Femur (tissue), 1 donor: ENCODE measurements around the gene FLNA.

Experiments
- DNase-seq: peaks from one replicate; pipeline ENCODE4 v3.0.0-alpha.2; 2017

Gene FLNA

GRCh38 chrX:154373340-154374306, 811 bp downstream of the FLNA start:
- peak; percentile 80 for DNase-seq

GRCh38 chrX:154372612-154373022, 1.8 kb downstream of the FLNA start:
- no peak for DNase-seq

- no peak for DNase-seq
Observed at GRCh38 chrX:154371789-154372300, 2.6 kb downstream of the FLNA start.

GRCh38 chrX:154371017-154371788, 3.2 kb downstream of the FLNA start:
- peak; percentile 95 for DNase-seq

GRCh38 chrX:154370300-154371016, 4.0 kb downstream of the FLNA start:
- peak; percentile 52 for DNase-seq

- DNase-seq: peak; percentile 93
Observed at GRCh38 chrX:154369449-154370299, 4.8 kb downstream of the FLNA start.

GRCh38 chrX:154368630-154369448, 5.6 kb downstream of the FLNA start:
- DNase-seq: peak; percentile 84

GRCh38 chrX:154367474-154368308, 6.7 kb downstream of the FLNA start:
- DNase-seq: no peak

GRCh38 chrX:154366666-154367055, 7.8 kb downstream of the FLNA start:
- DNase-seq: no peak

- DNase-seq: no peak
Observed at GRCh38 chrX:154365997-154366665, 8.3 kb downstream of the FLNA start.

- no peak for DNase-seq
Observed at GRCh38 chrX:154365052-154365600, 9.3 kb downstream of the FLNA start.

GRCh38 chrX:154363706-154364439, 10.6 kb downstream of the FLNA start:
- no peak for DNase-seq

GRCh38 chrX:154362085-154362742, 12.2 kb downstream of the FLNA start:
- DNase-seq: no peak

- no peak for DNase-seq
Observed at GRCh38 chrX:154360155-154360713, 14.2 kb downstream of the FLNA start.

GRCh38 chrX:154359362-154360154, 14.9 kb downstream of the FLNA start:
- DNase-seq: no peak

- DNase-seq: no peak
Observed at GRCh38 chrX:154358829-154359228, 15.6 kb downstream of the FLNA start.

GRCh38 chrX:154358011-154358410, 16.4 kb downstream of the FLNA start:
- DNase-seq: no peak
